ENCODE measurements around the gene PLEKHH3.
A peak's percentile ranks its signal among the peaks of the same experiment; 100 is the strongest.

Gene PLEKHH3

DNA sequence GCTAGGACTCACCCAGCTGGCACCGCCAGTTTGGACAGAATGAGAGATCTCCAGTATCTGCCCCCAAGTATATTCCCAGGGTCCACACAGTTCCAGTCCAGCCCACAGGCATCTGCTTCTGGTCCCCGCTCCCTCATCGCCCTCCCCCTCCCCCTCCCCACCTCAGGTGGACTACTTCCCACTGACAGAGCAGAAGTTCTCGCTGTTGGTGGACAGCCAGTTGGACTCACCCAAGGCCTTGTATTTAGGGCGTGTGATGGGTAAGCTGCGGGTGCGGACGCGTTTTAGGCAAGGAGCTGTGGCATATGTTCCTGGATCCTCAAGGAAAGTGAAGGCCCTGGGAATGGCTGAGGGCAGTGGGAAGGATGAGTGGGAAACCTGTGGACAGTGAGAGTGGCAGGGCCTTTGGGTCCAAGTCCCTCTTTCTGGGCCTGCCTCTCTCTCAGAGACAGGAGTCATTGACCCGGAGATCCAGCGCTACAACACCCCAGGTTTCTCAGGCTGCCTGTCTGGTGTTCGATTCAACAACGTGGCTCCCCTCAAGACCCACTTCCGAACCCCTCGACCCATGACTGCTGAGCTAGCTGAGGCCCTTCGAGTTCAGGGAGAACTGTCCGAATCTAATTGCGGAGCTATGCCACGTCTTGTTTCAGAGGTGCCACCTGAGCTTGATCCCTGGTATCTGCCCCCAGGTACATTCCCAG lies 20.5 kb upstream of the PLEKHH3 start:
- Histone ChIP-seq H3K4me3 (ENCODE audit: low read length) (no peak overlapping the region), H3K27me3 (ENCODE audit: insufficient read depth, low read length) (no peaks in the 10 kb centered on the region), H3K36me3 (ENCODE audit: insufficient read depth, low read length) (peaks cover 72% of the 10 kb centered on the region), H3K9me3 (ENCODE audit: low read length) (no peaks in the 10 kb centered on the region), H3K4me1 (ENCODE audit: insufficient read depth, low read length) (no peaks in the 10 kb centered on the region), H2AFZ (ENCODE audit: low read depth, low read length) (no peak overlapping the region)

DNA sequence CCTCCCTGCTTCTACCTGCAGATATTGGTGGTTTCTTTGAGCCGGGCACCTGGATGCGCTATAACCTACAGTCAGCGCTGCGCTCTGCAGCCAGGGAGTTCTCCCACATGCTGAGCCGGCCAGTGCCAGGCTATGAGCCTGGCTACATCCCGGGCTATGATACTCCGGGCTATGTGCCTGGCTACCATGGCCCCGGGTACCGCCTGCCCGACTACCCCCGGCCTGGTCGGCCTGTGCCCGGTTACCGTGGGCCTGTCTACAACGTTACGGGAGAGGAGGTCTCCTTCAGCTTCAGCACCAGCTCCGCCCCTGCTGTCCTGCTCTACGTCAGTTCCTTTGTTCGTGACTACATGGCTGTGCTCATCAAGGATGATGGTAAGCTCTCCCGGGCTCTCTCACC lies 18.7 kb upstream of the PLEKHH3 start:
- H3K27me3 ChIP-seq (ENCODE audit: insufficient read depth, low read length) = no peaks in the 10 kb centered on the region
- H3K36me3 ChIP-seq (ENCODE audit: insufficient read depth, low read length) = peaks cover 74% of the 10 kb centered on the region
- H3K4me3 ChIP-seq (ENCODE audit: low read length) = no peak overlapping the region
- no peak overlapping the region for H2AFZ ChIP-seq (ENCODE audit: low read depth, low read length)
- H3K9me3 ChIP-seq (ENCODE audit: low read length) = no peaks in the 10 kb centered on the region
- H3K4me1 ChIP-seq (ENCODE audit: insufficient read depth, low read length) = no peaks in the 10 kb centered on the region

DNA sequence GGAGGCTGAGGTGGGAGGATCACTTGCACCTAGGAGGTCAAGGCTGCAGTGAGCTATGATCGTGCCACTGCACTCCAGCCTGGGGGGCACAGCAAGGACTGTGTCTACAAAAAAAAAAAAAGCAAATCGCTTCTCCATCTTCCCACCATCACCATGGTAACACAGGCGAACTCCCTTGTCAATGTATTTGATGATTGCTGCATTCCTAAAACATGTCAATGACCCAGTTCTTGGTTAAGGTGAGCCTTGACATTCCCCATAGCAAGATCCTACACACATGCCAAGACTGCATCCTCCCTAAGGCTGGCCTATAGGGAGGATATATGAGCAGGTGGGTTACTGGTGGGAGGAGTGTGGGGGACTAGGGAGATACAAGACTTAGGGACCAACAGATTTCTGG lies 17.7 kb upstream of the PLEKHH3 start:
- Histone ChIP-seq H3K36me3 (ENCODE audit: insufficient read depth, low read length) (peaks cover 78% of the 10 kb centered on the region), H3K4me3 (ENCODE audit: low read length) (no peak overlapping the region)

DNA sequence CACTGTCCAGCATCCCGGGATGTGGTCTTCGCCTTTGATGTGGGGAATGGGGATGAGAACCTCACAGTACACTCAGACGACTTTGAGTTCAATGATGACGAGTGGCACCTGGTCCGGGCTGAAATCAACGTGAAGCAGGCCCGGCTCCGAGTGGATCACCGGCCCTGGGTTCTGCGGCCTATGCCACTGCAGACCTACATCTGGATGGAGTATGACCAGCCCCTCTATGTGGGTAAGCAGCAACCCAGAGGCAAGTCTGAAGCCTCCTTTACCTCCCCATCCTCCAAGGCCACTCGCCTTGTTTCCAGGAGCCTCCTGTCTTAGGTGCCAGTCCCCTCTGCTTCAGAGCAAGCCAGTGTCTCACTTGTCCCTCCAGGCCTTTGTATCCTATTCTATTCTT lies 15.7 kb upstream of the PLEKHH3 start:
- Histone ChIP-seq H3K4me3 (ENCODE audit: low read length) (no peak overlapping the region), H3K27me3 (ENCODE audit: insufficient read depth, low read length) (no peaks in the 10 kb centered on the region), H3K4me1 (ENCODE audit: insufficient read depth, low read length) (no peaks in the 10 kb centered on the region), H2AFZ (ENCODE audit: low read depth, low read length) (no peak overlapping the region), H3K9me3 (ENCODE audit: low read length) (no peaks in the 10 kb centered on the region), H3K36me3 (ENCODE audit: insufficient read depth, low read length) (peaks cover 82% of the 10 kb centered on the region)

More for the DNA sequence above, 17.7 kb upstream of the PLEKHH3 start:
- H3K27me3 ChIP-seq (ENCODE audit: insufficient read depth, low read length) = no peaks in the 10 kb centered on the region
- H2AFZ ChIP-seq (ENCODE audit: low read depth, low read length) = no peak overlapping the region
- no peaks in the 10 kb centered on the region for H3K4me1 ChIP-seq (ENCODE audit: insufficient read depth, low read length)
- no peaks in the 10 kb centered on the region for H3K9me3 ChIP-seq (ENCODE audit: low read length)

DNA sequence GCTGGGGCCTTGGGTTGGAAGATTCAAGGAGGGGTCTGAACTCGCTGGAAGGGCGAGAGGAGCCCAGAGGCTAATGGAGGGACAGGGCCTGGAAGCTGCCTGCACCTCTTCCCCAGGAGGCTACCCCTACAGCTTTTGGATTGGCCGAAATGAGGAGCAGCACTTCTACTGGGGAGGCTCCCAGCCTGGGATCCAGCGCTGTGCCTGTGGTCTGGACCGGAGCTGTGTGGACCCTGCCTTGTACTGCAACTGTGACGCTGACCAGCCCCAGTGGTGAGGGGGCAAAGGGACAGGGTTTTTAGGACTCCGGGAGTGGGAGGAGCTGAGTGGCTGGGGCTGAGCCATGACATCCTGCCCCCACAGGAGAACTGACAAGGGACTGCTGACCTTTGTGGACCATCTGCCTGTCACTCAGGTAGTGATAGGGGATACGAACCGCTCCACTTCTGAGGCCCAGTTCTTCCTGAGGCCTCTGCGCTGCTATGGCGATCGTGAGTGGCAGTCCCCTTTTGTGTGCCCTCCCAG lies 14.3 kb upstream of the PLEKHH3 start:
- Histone ChIP-seq H2AFZ (ENCODE audit: low read depth, low read length) (no peak overlapping the region), H3K9me3 (ENCODE audit: low read length) (no peaks in the 10 kb centered on the region), H3K36me3 (ENCODE audit: insufficient read depth, low read length) (peaks cover 84% of the 10 kb centered on the region), H3K4me3 (ENCODE audit: low read length) (no peak overlapping the region), H3K27me3 (ENCODE audit: insufficient read depth, low read length) (no peaks in the 10 kb centered on the region), H3K4me1 (ENCODE audit: insufficient read depth, low read length) (no peaks in the 10 kb centered on the region)

DNA sequence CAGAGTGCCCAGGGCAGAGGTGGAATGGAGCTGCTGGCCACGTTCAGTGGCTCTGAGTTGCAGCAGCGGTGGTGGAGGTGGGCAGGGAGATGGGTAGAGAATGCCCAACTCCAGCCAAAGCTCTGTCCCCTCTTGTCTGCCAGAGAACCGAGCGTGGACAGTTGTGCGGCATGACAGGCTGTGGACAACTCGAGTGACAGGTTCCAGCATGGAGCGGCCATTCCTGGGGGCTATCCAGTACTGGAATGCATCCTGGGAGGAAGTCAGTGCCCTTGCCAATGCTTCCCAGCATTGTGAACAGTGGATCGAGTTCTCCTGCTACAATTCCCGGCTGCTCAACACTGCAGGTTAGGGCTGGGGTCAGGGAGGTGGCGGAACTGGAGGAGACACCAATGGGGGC lies 13.8 kb upstream of the PLEKHH3 start:
- peaks cover 84% of the 10 kb centered on the region for H3K36me3 ChIP-seq (ENCODE audit: insufficient read depth, low read length)
- no peak overlapping the region for H3K4me3 ChIP-seq (ENCODE audit: low read length)
- H3K4me1 ChIP-seq (ENCODE audit: insufficient read depth, low read length) = no peaks in the 10 kb centered on the region
- H3K27me3 ChIP-seq (ENCODE audit: insufficient read depth, low read length) = no peaks in the 10 kb centered on the region
- no peaks in the 10 kb centered on the region for H3K9me3 ChIP-seq (ENCODE audit: low read length)
- no peak overlapping the region for H2AFZ ChIP-seq (ENCODE audit: low read depth, low read length)

DNA sequence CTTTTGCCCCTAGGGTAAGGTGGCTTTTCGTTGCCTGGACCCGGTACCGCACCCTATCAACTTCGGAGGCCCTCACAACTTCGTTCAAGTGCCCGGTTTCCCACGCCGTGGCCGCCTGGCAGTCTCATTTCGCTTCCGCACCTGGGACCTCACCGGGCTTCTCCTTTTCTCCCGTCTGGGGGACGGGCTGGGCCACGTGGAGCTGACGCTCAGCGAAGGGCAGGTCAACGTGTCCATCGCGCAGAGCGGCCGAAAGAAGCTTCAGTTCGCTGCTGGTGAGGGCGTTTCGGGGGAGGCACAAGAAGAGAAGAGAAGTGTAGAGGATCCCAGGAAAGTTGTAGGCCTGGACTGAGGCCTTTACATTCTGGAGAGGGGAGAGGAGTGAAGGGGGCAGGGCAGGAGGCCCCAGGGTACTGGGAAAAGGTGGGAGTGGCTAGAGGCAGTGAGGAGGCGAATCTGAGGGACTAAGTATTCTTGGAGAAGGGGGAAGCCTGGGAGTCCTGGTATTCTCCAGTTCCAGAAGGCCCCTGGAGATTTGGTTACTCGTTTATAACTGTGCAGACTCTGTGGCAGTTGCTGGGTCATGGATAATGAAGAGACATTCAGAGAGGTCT lies 11.0 kb upstream of the PLEKHH3 start:
- H3K9me3 ChIP-seq (ENCODE audit: low read length) = no peaks in the 10 kb centered on the region
- H3K27me3 ChIP-seq (ENCODE audit: insufficient read depth, low read length) = no peaks in the 10 kb centered on the region
- no peak overlapping the region for H2AFZ ChIP-seq (ENCODE audit: low read depth, low read length)
- H3K4me3 ChIP-seq (ENCODE audit: low read length) = no peak overlapping the region
- peaks cover 78% of the 10 kb centered on the region for H3K36me3 ChIP-seq (ENCODE audit: insufficient read depth, low read length)
- H3K4me1 ChIP-seq (ENCODE audit: insufficient read depth, low read length) = peaks cover 9% of the 10 kb centered on the region

DNA sequence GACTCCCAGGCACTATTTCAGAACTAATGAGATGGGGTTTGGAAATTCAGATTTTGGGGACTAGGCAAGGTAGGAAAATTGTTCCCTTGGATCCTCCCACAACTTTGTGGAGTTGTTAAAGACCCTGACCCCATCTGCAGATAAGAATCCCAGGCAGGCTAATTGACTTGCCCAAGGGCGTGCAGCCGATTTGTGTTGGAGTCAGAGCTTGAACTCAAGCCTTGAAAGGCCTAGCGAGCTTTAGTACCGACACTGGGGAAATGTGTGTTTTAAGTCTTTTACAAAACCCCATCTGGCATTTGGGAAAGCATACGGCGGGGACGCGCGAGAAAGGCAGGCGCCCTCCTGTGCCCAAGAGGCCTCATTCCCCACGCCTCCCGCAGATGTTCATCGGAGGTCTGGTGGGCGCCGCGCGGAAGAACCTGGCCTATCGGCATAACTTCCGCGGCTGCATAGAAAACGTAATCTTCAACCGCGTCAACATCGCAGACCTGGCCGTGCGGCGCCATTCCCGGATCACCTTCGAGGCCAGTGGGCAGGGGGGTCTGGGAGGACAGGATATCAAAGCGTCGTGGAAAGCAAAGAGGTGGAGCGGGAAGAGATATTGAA lies 9.8 kb upstream of the PLEKHH3 start:
- Histone ChIP-seq H3K4me1 (ENCODE audit: insufficient read depth, low read length) (peaks cover 13% of the 10 kb centered on the region), H3K36me3 (ENCODE audit: insufficient read depth, low read length) (peaks cover 67% of the 10 kb centered on the region)

DNA sequence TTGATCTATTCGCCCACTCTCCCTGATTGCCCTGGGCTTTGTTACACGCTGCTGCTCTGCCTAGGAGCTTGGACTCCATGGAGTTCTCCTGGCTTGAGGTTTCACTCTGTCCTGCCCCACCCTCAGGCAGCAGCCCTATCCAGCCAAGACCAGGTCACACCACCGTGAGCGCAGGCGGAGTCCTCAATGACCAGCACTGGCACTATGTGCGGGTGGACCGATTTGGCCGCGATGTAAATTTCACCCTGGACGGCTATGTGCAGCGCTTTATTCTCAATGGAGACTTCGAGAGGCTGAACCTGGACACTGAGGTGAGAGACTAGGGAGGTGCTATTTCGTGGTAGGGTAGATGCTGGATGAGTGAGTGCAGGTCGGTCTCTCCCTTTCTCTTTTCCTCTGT lies 9.0 kb upstream of the PLEKHH3 start:
- Histone ChIP-seq H2AFZ (ENCODE audit: low read depth, low read length) (no peak overlapping the region), H3K4me1 (ENCODE audit: insufficient read depth, low read length) (peaks cover 13% of the 10 kb centered on the region), H3K36me3 (ENCODE audit: insufficient read depth, low read length) (peaks cover 59% of the 10 kb centered on the region), H3K4me3 (ENCODE audit: low read length) (no peak overlapping the region), H3K9me3 (ENCODE audit: low read length) (no peaks in the 10 kb centered on the region), H3K27me3 (ENCODE audit: insufficient read depth, low read length) (no peaks in the 10 kb centered on the region)

More for the DNA sequence above, 9.8 kb upstream of the PLEKHH3 start:
- Histone ChIP-seq H3K4me3 (ENCODE audit: low read length) (no peak overlapping the region), H3K27me3 (ENCODE audit: insufficient read depth, low read length) (no peaks in the 10 kb centered on the region), H3K9me3 (ENCODE audit: low read length) (no peaks in the 10 kb centered on the region), H2AFZ (ENCODE audit: low read depth, low read length) (no peak overlapping the region)

DNA sequence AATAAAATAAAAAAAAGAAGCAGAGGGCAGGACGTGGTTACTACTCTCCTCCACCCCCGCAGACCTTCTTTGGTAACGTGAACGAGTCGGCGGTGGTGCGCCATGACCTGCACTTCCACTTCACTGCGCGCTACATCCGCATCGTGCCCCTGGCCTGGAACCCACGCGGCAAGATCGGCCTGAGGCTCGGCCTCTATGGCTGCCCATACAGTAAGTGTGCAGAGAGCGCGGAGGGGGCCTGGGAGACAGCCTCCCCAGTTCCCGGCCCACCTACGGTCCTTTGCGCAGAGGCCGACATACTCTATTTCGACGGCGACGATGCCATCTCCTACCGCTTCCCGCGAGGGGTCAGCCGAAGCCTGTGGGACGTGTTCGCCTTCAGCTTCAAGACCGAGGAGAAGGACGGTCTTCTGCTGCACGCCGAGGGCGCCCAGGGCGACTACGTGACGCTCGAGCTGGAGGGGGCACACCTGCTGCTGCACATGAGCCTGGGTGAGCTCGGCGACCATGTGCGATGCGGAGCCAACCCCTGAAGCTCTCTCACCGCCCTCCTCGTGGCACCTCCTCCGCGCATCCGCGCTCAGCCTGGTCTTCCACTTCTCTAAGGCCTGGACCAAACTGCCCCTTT lies 8.2 kb upstream of the PLEKHH3 start:
- no peaks in the 10 kb centered on the region for H3K27me3 ChIP-seq (ENCODE audit: insufficient read depth, low read length)
- no peak overlapping the region for H3K4me3 ChIP-seq (ENCODE audit: low read length)
- H2AFZ ChIP-seq (ENCODE audit: low read depth, low read length) = no peak overlapping the region
- peaks cover 53% of the 10 kb centered on the region for H3K36me3 ChIP-seq (ENCODE audit: insufficient read depth, low read length)
- H3K4me1 ChIP-seq (ENCODE audit: insufficient read depth, low read length) = peaks cover 20% of the 10 kb centered on the region
- H3K9me3 ChIP-seq (ENCODE audit: low read length) = no peaks in the 10 kb centered on the region

DNA sequence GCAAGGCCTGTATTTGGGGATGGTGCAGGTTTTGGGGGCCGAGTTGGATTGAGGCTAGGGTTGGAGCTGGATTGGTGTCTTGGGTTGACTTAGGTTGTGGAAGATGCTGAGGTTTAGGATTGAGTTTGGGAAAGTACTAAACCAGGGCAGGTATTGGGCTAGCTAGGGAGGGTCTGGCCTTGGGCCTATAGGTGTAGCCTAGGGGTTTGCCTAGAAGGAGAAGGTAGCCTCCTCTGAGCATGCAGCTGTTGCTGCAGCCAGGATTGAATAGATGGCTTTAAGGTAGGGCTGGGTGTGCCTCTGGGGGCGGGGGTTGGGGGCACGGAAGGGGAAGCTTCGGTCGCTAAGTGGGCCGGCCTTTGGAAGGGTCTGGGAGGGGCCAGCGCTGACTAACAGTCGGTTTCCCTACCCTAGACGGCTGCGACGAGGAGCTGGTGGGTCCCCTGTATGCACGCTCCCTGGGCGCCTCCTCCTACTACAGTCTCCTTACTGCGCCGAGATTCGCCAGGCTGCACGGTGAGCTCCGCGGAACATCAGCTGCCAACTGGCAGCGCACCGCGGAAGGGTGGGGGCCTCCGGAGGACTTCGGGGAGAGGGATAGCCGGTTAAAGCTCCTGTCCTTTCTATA lies 6.7 kb upstream of the PLEKHH3 start:
- Histone ChIP-seq H3K27me3 (ENCODE audit: insufficient read depth, low read length) (no peaks in the 10 kb centered on the region), H3K9me3 (ENCODE audit: low read length) (no peaks in the 10 kb centered on the region), H3K4me3 (ENCODE audit: low read length) (peak overlapping the region; percentile 66), H2AFZ (ENCODE audit: low read depth, low read length) (no peak overlapping the region), H3K36me3 (ENCODE audit: insufficient read depth, low read length) (peaks cover 39% of the 10 kb centered on the region), H3K4me1 (ENCODE audit: insufficient read depth, low read length) (peaks cover 26% of the 10 kb centered on the region)

DNA sequence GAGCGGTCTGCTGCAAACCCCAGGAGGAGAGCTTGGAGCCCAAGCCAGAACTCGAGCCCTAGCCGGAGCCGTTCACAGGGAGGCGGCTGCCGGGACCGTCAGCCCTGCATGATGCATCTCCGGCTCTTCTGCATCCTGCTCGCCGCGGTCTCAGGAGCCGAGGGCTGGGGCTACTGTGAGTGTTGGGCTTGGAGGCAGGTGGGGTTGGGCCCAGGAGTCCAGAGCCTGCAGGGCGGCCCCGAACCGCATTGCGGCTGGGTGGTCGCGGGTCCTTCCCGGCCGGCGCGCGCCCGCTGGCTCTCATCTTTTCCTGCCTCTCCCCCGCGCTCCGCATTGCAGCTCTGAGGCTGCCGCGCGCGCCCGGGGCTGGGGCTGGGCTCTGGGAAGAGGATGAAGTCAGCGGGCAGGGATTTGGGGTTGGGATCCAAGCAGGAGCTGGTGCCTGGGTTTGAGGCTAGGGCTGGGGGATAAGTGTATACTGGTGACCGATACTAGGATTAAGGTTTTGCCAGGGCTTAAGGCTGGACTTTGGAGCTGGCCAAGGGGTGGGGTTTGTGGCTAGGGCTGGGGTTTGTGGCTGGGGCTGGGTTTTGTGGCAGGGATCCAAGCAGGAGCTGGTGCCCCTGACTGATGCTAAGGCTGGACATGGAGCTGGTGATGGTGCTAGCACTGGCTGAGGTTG lies 6.1 kb upstream of the PLEKHH3 start:
- H2AFZ ChIP-seq (ENCODE audit: low read depth, low read length) = peak overlapping the region; percentile 34

More for the DNA sequence above, 6.1 kb upstream of the PLEKHH3 start:
- H3K4me3 ChIP-seq (ENCODE audit: low read length) = peak overlapping the region; percentile 66
- peaks cover 32% of the 10 kb centered on the region for H3K36me3 ChIP-seq (ENCODE audit: insufficient read depth, low read length)
- H3K27me3 ChIP-seq (ENCODE audit: insufficient read depth, low read length) = no peaks in the 10 kb centered on the region
- no peaks in the 10 kb centered on the region for H3K9me3 ChIP-seq (ENCODE audit: low read length)
- H3K4me1 ChIP-seq (ENCODE audit: insufficient read depth, low read length) = peaks cover 26% of the 10 kb centered on the region
